Stimulated activated CD8-positive, alpha-beta memory T cell treated with anti-CD3 and anti-CD28 coated beads, Interleukin-12 subunit alpha, Interleukin-12 subunit beta, amount 100 ng/mL, for 1 hour (primary cell): ENCODE data around the gene PRLH.

ENCODE experiments used
- DNase-seq: peaks from one replicate; pipeline ENCODE4 v3.0.0-alpha.2; 2020; ENCODE audit warnings: low read depth

The PRLH gene

DNA sequence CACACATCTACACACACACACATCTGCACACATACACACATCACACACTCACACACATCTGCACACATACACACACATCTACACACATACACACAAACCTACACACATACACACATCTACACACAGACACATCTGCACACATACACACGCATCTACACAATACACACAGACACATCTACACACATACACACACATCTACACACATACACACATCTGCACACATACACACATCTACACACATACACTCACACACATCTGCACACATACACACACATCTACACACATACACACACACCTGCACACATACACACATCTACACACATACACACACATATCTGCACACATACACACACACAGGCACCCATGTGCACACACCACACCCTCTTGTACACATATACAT, 400 bp upstream of the PRLH start:
- no peak for DNase-seq

DNA sequence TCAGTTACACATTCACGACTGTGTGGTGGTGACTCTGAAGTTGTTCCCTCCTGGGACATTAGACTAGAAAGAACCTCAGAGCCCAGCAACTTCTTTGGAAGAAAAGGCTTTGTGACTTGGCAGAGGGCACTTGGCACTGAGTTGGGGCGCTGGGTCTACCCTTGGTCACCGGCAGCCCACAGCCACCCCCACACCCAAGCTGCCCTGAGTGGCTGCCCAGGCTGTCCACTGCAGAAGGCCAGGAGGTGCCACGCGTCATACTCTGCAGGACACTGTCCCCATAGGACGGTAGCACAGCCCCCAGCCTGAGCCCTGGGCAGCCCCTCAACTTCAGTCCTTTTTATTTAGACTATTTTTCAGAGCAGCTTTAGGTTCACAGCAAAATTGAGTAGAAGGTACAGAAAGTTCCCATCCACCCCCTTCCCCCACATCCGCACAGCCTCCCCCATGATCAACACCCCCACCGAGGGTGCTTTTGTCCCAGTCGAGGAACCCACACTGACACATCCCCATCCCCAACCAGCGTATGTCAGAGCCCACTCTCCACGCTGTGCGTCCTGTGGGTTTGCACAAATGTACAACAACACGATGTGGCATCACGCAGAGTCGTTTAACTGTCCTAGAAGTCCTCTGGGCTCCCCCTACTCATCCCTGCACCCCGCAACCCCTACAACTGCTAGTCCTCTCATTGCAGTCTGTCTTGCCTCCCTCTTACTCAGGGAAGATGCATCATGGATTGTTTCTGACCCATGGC, 1.1 kb downstream of the PRLH start:
- no peak for DNase-seq

DNA sequence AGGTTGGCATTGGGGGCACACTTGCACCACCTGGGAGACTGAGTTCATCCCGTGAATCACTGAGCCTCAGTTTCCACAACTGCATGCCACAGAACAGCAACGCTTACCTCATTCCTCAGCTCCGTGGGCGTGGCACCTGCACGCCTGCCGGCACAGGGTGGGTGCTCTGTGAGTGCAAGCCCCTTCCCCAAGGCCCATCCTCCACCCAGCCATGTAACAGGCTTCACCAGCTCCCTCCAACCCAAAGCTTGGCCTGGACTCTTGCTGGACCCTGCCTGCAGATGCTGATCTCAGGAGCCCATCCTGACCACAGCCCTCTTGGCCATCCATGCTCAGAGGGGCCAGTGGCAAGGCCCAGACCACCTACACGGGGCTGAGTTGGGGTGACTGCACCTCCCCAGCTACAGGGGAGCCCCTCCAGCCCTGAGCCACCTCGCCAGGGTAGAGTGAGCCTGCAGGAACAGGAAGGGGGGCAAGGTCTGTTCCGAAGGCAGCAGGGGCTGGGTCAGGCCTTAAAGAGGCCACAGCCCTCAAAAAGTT, 1.8 kb downstream of the PRLH start:
- no peak for DNase-seq

DNA sequence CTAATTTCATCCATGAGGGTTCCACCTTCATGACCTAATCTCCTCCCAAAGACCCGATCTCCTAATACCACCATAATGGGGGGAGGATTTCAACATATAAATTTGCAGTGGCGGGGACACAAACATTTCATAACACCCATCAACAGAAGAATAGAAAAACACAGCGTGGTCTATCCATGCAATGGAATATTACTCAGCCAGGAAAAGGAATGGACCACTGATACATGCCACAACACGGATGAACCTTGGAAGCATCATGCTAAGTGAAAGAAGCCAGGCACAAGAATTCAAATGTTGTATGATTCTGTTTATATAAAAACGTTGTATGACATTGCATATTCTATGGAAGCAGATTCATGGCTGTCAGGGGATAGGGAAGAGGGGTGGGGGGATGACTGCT, 2.7 kb downstream of the PRLH start:
- no peak for DNase-seq

DNA sequence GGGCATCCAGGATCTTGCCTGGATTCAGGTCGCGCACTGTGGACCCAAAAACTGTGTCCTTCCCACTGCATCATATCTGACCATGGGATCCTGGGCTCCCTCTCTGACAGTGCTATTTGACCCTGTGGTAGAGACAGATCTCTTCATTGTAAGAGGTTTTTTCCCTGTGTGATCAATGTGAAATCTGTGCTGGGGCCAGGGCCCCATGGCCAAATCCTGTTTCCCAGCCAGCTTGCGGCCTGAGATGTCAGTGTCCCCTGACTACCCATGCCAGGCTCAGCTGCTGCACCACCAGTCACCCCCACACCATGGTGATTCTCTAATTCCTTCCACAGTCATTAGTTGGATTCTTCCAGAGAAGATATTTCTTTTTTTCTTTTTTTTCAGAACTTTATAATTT, 3.5 kb downstream of the PRLH start:
- no peak for DNase-seq

DNA sequence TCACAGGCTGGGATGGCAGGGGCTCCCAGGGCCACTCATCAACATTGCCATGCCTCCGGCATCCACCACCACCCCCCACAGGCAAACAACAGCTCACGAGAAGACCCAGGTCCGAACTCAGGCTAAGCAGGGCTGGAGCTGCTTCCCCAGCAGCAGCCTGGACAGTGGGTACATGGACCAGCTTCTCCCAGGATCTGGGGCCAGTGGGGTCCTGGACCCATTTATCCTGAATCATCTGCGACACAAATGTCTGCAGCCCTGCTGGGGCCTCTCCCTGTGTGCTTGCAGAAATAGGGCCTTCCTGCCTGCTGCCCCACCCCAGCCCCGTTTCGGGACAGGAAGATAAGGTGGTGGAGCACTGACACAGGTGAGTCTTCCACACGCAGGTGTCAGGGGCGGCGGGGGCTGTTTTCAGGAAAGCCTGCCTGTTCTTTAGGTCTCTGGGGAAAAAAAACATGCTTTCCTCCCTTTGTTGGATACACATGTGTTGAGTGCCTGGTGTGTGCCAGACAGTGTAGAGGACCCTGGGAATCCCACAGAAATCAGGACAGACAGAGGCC, 4.5 kb downstream of the PRLH start:
- no peak for DNase-seq

DNA sequence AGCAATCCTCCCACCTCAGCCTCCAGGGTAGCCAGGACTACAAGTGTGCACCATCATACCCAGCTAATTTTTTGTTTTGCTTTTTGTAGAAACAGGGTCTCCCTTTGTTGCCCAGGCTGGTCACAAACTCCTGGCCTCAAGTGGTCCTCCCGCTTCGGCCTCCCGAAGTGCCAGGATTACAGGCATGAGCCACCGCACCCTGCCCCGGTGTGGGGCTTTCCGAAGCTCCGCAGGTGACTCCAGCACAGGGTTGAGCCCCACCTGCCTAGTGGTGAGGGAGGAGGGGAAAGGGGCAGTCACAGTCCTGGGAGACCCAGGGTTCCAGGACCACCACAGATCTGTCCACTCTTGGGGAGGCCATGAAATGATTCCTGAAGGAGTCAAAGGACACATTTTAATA, 5.2 kb downstream of the PRLH start:
- DNase-seq, result no peak

DNA sequence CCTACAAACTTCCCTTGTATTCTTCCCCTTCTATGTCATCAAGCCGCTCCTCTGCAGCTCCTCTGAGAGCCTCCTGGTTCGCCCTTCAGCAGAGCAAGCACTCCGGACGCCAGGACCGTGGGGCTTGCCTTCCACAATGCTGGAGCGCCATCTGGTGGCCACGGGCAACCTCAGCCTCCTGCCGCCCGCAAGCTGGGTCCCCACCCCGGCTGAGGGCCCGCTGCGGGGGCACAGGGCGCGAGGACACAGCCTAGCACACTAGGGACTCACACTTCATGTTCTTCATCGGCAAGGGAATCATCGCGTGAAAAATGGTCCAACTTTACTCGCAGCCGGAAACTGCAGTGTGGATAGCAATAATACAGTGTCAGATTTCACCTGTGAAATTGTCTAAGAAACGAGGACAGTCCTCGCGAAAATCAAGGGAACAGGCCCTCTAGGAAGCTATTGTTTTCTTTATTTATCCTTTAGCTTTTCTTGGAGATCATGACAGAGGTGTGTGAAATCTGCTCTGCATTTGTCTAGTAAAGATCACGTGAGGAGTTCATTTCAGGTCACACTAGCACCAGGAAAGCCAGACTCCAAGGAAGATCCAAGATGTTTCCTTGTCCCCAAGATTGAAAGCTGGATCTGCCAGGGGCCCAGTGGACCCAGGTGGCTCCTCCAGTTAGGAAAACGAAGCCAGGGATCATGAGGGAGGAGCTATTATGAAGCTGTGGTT, 5.8 kb downstream of the PRLH start:
- peak; percentile 77 for DNase-seq

DNA sequence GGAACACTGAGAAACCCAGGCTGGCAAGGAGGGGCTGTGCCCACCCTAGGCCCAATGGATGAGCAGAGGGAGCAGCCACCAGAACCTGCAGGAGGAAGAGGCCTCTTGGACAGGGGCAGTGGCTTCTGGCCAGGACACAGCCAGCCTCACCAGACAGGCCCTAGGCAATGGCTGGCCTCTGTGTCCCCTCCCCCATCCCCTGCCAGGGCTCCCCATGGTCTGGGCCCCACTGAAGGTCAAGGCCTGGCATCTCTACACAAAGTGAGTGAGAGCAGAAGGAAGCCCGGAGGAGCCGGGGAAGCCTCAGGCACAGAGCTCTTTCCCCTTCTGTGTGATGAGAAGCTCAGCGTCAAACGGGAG, 6.3 kb downstream of the PRLH start:
- DNase-seq, result no peak

DNA sequence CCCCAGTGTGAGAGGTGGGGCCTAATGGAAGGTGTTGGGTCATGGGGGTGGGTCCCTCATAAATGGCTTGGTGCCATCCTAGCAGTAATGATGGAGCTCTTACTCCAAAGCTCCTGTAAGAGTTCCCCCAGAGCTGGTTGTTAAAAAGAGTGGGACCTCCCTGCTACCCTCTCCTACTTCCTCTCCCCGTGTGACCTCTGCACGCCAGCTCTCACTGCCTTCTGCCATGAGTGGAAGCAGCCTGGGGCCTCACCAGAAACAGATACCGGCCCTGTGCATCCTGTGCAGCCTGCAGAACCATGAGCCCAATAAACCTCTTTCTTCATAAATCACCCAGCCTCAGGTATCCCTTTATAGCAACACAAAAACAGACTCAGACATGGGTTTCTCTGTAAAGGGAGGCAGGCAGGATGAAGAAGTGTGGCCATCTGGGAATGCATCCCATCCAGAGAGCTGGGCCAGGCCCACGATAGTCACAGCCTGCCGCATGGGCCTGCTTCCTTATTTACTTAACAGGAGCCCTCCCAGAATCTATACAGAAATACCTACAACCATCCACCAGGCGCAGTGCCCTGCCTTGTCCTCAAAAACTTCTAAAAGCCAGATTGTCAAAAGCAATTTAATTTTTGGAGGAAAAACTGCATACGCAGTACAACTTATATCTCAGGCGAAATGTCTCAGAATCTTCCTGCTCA, 7.5 kb downstream of the PRLH start:
- DNase-seq, result no peak

DNA sequence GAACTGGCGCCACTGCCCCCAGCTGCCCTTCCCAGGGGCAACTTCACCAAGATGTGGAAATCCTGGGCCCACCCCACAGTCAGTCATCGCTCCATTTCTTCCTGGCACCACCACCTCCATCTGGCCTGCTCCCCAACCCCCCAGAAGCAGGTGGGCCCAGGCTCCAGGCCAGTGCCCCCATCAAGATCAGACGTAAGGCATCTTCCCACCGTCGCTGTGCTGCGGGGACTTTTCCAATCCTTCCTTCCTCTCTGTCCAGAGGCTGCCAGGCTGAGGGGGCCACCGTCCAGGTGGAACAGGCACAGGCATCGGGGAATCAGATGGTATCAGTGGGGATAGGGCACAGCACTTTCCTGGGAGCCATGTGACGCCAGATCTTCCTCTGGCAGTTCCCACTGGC, 8.1 kb downstream of the PRLH start:
- DNase-seq, result no peak

DNA sequence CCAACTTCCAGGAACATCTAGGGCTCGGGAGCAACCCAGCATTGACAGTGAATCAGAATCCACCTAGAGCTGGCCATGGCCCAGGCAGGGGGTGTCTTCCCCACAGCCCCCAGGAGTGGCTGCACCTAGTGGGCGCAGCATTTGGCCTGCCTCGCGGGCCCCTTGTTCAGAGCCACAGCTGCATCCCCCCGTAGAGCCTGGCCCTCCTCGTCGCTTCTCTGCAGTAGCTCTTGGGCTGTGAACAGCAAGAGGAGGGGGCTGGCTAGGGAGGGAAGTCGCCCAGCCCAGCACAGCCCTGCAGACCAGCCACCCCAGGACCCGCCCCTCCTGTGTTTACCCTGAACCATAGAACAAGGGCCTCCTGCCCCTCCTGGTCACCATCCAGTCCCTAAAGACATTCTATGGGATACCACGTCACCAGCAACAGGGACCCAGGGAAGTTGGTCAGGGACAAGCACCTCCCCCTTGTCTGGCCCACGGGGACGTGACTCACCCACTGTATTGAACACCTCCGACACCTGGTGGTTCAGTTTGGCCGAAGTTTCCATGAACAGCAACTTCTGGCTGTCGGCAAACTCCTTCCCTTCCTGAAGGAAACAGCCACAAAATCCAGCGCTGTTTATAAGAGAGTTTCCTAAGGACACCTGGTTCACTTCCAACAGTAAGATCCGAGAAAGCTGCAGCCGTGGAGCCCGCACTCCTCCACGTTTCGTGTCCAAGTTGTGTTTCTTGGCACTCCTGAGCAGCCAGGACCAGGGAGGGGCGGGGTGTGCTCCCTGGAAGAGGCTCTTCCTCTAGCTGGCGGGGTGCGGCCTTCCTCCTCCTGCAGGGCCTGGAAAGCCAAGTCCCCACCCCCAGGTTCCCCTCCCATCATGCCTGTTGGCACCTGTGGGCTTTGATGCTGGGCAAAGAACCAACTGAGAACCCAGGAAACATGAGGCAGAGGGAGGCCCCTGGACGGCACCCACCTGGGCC, 8.8 kb downstream of the PRLH start:
- no peak for DNase-seq

DNA sequence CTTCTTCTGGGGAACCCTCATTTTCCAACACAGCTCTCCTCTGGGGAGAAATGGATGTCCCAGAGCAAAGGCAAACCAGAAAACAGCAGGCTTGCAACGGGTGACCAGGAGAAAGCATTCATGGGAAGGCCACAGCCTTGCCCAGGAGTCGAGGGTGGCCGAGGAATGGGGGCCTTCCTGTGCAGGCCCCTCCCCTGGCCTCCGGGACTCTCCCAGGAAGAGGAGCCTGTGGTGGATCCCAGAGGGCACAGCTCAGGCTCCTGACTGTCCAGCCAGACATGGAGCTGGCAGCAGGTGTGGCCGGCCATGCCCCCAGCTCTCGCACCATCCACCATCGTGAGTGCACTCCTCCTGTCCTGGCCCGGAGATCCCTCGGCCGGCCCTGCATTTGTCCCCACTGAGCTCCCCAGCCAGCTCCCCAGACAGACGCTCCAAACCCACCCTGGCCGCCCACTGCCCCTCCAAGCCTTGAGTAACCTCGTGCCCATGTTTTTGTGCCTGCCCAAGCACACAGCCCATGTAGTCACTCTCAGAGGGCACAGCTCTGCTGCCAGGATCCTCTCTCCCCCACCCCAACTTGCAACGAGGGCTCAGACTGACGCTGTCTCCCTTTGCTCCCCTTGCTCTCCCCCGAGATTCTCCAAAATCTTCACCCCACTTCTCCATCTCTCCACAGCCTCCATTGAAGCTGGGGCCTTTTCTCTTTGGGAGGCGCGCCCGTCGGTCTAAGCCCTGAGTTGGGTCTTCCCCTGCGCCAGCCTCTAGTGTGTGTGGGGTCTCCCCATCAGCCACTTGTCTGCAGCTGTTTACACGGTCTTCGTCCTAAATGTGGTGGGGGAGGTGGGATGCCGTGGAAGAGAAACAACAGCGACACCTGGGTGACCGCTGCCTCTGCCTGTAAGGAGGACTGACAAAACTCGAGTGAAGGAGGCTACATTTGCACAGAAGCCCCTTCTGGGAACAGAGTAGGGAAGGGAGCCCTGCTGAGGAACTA, 9.8 kb downstream of the PRLH start:
- DNase-seq, result no peak

DNA sequence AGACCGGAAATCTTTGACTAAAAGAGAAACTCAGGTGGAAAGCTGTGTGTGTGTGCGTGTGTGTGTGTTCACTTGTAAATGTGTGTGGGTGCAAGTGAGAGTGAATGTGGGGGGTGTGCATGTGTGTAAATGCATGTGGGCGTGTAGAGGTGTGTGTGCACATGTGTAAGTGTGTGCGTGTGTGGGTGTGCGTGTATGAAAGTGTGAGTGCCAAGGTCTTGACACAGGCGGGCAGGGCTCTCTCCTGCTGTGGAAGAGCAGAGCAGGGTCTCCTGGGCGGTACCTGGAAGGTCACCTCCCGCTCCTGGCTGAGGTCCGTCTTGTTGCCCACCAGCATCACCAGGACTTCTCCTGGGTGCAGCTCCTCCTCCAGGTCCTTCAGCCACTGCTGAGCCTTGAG, 10.6 kb downstream of the PRLH start:
- no peak for DNase-seq

DNA sequence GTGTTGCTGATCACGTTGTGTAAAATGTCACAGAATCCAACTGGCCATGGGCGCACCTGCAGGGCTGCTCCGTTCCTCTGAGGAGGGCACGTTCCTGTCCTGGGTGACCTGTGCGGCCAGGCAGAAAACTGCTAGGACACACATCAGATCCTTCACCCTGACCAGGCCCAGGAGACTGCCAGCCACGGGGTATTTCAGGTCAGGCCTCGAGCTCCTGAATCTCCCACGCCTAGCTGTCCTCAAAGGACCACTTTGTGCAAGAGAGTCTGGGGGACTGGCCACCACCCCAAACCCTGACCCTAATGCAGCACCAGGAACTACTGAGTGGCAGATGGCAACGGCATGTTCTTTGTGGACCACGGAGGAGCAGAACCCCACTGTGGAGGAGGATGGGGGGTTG, 11.1 kb downstream of the PRLH start:
- no peak for DNase-seq

DNA sequence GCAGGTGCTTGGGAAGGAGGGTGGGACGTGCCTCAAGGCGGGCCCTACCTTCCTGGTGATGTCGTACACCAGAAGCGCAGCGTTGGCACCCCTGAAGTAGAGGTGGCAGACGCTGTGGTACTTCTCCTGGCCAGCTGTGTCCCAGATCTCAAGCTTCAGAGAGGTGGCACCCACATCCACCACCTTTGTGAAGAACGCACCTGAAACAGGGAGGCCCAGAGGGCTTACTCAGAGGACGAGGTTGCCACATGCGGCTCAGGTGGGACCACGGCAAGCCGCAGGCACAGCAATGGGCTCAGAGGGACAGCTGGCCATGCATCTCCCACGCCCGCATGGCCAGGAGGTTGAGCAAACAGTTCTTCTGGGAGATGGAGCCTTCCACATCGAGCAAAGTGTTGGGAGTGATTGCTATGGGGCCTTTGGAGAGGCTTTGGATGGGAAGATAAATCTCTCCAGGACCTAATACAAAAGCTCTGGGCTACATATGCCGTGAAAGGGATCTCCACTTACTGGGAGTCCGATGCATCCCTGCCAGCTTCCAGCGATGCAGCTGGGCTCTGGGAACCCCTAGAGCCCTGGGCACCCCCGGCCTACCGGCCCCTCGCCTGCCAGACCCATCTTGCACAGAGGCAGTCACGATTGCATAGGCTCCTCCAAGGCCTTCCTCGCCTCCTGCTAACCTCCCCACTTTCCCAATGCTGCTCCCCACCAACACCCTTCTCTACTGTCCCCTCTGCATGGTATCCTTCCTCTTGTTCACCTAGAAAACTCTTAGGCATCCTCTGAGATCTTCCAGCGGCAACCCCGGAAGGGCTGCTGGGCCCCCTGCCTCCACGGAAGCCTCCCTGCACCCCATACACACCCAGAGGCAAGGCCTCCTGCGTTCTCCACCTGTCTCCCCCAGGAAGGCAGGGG, 11.8 kb downstream of the PRLH start:
- DNase-seq, result no peak

DNA sequence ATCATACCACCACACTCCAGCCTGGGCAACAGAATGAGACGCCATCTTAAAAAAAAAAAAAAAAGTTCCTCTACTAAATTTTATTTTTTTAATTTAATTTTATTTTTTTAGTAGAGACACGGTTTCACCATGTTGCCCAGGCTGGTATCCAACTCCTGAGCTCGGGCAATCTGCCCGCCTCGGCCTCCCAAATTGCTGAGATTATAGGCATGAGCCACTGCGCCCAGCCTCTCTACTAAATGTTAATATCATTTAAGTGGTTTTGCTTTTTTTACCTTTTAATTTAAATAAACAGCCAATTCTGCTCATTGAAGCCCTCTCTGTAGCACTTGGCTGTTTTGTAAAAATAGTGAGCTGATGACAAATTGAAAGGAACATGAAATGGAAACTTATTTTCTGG, 15.0 kb downstream of the PRLH start:
- DNase-seq, result no peak

DNA sequence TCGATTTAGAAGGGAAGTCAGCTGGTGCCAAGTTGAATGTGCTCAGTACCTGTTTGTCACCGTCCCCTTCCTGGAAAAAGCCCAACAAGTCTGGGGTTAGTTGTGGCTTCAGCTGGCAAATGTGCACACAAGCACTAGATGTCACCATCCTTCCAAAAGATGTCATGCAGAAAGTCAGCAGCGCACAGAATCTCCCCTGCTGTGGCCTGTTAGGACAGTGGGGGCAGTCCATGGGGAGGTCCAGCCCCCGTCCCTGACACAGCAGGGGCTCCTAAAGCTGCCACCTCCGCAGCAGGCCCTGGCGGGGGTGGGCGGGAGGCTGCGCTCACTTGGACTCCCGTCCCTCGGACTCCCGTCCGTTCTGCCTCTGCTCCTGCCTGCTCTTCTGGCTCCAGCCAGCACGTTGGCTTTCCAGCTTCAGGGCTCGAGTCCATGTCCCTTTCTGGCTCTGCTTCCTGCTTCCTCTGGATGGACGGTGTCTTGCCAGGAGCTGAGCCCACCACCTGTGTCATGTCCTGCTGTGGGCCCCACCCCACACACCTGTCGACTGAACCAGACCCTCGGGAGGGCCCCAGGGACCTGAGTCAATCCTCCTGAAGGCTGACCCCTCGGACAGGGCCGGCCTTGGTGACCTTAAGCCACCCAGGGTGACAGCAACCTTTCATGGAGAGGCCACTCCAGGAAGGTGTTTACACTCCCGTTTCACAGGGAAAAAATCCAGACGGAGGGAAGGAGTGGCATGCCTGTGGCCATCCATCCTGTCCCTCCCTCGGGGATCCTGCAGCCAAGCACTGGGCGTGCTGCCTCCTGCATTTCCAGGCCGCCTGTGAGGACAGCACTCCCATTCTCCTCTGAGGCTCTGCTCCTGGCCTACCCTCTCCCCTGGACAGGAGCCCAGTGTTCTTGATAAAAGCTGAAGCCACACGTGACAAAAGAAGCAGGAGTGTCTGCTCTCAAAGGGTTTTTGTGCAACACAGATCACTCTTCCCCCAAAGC, 15.7 kb downstream of the PRLH start:
- DNase-seq, result no peak
